Loucy (cell line): ENCODE results near the gene AQP3.

Experiments used
- CTCF ChIP-seq: fragments of 200-600 bp; sonication (generic); conservative IDR thresholded peaks from 2 replicates; pipeline ENCODE4 v1.5.1; 2014; ENCODE audit warnings: mild to moderate bottlenecking, antibody characterized with exemption, low read length
- EZH2phosphoT487 ChIP-seq: fragments of 200-600 bp; IDR thresholded peaks from 2 replicates; pipeline ENCODE4 v1.6.1; 2018; ENCODE audit warnings: antibody characterized with exemption, mild to moderate bottlenecking, moderate library complexity, borderline replicate concordance

GRCh38 chr9:33465596-33466564 is 18.5 kb upstream of the AQP3 start:
- no peak for TF ChIP-seq CTCF
- no peak for TF ChIP-seq EZH2phosphoT487
